Measurements from ENCODE around the gene ACTMAP.
A peak's percentile ranks its signal among the peaks of the same experiment; 100 is the strongest.

DNA sequence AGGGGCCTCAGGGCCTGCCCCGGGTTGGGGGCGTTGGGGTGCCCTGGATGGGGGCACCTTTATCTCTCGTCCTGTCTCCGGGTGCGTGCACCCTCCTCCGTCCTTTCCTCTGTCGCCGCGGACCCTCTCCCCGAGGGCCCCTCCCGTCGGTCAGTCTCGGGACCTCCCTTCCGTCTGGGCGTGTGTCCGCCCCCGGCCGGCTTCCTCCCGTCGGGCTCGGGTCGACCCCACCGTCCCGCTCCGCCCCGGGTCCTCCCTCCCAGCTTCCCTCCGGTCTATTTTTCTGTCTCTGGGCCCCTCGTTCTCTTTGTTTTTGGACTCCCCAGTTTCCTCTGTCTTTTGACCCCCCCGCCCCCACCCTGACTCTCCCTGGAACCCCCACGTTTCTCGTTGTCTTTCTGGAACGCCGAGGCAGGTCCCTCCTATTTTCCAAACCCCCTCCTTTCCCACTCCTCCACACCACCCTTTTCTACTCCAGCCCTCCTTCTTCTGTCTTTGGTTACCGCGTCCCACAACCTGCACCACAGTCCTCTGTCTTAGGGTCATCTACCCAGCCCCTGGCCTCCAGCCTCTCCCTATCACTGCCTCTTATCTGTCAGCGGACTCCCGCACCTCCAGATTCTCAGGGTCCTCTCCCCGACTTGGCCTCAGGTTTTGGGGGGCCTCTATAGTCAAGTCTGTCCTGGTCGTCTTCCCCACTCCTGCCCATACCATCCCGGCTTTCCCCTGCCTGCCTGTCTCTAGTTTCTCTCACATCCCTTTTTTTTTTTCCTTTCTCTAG, 49.5 kb upstream of the ACTMAP start:
- TF ChIP-seq, protein P1, sequence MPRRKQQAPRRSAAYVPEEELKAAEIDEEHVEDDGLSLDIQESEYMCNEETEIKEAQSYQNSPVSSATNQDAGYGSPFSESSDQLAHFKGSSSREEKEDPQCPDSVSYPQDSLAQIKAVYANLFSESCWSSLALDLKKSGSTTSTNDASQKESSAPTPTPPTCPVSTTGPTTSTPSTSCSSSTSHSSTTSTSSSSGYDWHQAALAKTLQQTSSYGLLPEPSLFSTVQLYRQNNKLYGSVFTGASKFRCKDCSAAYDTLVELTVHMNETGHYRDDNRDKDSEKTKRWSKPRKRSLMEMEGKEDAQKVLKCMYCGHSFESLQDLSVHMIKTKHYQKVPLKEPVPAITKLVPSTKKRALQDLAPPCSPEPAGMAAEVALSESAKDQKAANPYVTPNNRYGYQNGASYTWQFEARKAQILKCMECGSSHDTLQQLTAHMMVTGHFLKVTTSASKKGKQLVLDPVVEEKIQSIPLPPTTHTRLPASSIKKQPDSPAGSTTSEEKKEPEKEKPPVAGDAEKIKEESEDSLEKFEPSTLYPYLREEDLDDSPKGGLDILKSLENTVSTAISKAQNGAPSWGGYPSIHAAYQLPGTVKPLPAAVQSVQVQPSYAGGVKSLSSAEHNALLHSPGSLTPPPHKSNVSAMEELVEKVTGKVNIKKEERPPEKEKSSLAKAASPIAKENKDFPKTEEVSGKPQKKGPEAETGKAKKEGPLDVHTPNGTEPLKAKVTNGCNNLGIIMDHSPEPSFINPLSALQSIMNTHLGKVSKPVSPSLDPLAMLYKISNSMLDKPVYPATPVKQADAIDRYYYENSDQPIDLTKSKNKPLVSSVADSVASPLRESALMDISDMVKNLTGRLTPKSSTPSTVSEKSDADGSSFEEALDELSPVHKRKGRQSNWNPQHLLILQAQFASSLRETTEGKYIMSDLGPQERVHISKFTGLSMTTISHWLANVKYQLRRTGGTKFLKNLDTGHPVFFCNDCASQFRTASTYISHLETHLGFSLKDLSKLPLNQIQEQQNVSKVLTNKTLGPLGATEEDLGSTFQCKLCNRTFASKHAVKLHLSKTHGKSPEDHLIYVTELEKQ (tag by site-specific recombination; IDR thresholded peaks at IDR 0.05; ENCODE audit: borderline replicate concordance): no peak
- TF ChIP-seq CTCF (tag by site-specific recombination; IDR thresholded peaks at IDR 0.05): 0 out of 2 replicates have a peak, but pooled peaks have one; percentile 38
